ENCODE results near the gene AKAP13.
"Not testable (repeated sequence)": the region's sequence is repeated elsewhere in the genome, so short reads cannot be mapped to it uniquely, and the experiment has no call there.

Gene AKAP13

DNA sequence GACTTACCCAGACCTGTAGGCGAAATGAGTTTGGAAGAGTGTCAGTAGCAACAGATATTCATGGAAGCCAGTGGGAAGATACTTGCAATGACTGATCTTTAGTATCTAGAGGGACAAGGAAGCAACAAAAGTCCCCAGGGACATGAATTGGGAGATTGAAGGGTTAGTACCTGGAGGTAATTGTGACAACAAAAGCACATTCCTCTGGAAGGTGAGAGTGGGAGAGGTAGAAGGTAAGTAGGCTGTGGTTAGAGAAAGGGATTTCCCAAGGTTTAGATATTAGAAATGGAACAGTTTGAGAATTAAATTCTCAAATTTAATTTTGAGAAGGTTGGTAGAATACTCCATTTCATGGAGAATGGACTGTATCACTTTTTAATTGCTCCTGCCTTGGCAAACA lies 191.4 kb downstream of the AKAP13 start:
- no peak for DNase-seq (ENCODE audit: low spot score)

DNA sequence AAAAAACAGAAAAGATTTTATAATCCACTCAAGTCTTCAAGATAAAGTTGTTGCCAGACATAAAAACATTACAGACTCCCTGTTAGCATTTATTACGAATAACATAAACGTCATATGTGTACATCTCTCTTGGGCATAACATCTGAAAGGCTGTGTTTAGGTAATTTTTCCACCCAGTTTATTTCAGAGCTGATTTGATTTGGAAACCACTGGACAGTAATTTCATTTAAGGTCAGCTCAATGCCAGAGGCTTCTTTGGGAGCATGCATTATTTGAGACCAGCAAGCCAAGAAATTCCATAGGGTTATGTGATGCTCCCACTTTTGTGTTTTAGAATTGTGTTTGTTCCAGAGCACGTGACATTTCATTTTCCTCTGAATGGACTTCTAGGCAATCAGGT lies 196.0 kb downstream of the AKAP13 start:
- DNase-seq (ENCODE audit: low spot score) = no peak

DNA sequence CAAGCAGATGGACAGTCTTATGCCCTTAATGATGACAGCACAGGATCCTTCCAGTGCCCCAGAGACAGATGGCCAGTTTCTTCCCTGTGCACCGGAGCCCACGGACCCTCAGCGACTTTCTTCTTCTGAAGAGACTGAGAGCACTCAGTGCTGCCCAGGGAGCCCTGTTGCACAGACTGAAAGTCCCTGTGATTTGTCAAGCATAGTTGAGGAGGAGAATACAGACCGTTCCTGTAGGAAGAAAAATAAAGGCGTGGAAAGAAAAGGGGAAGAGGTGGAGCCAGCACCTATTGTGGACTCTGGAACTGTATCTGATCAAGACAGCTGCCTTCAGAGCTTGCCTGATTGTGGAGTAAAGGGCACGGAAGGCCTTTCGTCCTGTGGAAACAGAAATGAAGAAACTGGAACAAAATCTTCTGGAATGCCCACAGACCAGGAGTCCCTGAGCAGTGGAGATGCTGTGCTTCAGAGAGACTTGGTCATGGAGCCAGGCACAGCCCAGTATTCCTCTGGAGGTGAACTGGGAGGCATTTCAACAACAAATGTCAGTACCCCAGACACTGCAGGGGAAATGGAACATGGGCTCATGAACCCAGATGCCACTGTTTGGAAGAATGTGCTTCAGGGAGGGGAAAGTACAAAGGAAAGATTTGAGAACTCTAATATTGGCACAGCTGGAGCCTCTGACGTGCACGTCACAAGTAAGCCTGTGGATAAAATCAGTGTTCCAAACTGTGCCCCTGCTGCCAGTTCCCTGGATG lies 198.7 kb downstream of the AKAP13 start:
- no peak for DNase-seq (ENCODE audit: low spot score)

DNA sequence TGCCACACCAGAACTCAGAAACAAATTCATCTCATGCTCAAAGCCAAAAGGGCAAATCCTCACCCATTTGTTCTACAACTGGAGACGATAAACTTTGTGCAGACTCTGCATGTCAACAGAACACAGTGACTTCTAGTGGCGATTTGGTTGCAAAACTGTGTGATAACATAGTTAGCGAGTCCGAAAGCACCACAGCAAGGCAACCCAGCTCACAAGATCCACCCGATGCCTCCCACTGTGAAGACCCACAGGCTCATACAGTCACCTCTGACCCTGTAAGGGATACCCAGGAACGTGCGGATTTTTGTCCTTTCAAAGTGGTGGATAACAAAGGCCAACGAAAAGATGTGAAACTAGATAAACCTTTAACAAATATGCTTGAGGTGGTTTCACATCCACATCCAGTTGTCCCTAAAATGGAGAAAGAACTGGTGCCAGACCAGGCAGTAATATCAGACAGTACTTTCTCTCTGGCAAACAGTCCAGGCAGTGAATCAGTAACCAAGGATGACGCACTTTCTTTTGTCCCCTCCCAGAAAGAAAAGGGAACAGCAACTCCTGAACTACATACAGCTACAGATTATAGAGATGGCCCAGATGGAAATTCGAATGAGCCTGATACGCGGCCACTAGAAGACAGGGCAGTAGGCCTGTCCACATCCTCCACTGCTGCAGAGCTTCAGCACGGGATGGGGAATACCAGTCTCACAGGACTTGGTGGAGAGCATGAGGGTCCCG lies 199.7 kb downstream of the AKAP13 start:
- DNase-seq (ENCODE audit: low spot score) = no peak

DNA sequence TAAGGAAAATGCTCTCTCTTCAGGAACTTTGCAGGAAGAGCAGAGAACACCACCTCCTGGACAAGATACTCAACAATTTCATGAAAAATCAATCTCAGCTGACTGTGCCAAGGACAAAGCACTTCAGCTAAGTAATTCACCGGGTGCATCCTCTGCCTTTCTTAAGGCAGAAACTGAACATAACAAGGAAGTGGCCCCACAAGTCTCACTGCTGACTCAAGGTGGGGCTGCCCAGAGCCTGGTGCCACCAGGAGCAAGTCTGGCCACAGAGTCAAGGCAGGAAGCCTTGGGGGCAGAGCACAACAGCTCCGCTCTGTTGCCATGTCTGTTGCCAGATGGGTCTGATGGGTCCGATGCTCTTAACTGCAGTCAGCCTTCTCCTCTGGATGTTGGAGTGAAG lies 200.5 kb downstream of the AKAP13 start:
- no peak for DNase-seq (ENCODE audit: low spot score)

DNA sequence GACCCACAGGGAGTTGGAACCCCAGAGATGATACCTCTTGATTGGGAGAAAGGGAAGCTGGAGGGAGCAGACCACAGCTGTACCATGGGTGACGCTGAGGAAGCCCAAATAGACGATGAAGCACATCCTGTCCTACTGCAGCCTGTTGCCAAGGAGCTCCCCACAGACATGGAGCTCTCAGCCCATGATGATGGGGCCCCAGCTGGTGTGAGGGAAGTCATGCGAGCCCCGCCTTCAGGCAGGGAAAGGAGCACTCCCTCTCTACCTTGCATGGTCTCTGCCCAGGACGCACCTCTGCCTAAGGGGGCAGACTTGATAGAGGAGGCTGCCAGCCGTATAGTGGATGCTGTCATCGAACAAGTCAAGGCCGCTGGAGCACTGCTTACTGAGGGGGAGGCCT lies 201.1 kb downstream of the AKAP13 start:
- DNase-seq (ENCODE audit: low spot score) = no peak

DNA sequence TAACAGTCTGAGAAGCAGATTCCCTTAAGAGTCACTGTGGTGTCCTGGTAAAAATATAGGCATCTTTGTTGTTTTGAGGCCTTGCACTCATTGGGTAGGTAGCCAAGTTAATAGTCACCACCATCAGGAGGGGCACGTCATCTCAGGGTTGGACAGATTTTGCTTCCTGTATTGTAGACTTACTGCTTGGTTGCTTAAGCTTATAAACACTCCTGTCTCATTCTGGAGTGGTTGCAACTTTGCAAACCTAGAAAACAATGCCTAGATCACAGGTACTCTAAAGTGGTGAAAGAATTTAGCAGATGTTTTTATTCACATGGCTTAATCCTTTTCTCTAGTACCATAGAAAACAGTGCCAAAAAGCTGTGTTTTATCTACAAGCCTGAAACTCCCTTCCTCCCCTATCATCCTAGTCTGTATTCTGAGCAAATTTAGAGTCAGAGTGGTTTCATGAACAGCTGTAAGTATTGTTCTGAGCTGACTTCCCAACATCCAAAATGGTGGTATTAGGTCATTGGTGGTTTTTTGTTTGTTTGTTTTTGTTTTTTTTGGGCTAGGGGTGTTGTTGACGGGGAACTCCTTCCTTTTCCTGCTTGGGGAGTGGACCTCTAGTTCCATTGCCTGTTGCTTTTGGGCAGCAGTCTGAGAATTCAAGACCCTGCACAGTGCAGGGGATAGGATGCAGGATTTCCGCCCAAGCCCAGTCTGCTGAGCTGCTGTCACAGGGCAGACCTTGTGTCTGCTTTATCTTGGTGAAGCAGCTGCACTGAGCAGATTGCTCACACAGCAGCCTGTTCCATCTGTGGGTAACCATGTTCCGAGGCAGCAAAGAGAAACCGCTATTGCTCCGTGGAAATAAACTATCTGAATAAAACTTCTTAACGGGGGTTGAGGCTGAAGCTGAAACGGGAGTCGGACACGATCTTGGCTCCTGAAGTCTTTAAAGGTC lies 202.0 kb downstream of the AKAP13 start:
- no peak for DNase-seq (ENCODE audit: low spot score)

DNA sequence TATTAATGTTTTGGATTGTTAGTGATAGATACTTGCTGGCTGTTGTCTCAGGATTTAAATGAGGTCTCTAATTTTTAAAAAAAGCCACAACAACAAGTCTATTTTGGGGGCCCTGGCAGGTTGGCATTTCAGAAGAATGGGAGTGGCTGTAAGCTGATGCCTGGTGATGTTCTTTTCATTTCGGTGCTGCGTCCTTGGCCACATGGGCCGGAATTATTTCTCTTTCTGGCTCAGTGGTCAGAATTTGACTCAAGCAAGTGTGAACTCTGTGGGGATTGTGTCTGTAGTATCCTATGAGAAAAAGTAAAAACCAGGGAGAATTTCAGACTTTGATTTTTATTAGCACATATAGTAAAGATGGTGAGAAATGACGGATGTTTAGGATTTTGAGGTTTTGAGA lies 203.0 kb downstream of the AKAP13 start:
- no peak for DNase-seq (ENCODE audit: low spot score)

DNA sequence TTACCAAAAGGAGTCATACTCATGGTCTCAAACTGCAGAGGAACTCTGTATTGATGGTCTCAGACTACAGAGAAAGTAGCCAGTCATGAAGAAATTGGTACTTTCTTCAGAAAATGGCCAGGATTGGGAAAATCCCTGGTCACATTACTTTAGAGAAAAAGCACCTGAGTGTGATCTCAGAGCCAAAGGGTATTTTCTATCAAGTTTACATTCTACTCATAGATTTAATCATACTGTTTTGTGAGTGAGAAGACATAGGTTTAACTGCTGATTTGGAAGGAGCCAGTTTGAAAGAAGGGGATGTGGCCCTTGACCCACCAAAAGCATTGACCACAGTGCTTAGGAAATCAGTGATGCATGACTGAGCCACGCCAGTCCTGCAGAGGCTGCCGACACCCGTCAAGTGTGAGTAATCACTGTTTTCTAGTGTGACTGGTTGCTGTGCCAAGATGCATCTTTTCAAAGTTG lies 203.6 kb downstream of the AKAP13 start:
- no peak for DNase-seq (ENCODE audit: low spot score)

DNA sequence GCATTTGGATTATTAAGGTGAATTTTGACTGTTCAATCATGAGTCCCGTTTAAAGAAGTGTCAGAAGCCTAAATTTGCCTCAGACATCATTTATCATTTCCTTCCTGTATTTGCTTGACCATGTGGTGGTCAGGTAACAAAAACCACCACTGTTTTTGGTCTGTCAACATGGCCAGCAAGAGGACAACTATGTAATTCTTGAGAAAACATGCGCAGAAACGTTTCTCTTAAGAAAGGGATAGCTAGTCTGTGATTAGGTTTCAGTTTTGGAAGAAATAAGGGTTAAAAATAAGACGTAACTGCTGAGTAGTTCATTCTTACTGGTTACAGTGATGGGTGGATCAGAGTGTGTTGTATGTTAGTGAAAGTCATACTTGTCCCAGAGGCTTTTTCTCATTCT lies 204.5 kb downstream of the AKAP13 start:
- no peak for DNase-seq (ENCODE audit: low spot score)

DNA sequence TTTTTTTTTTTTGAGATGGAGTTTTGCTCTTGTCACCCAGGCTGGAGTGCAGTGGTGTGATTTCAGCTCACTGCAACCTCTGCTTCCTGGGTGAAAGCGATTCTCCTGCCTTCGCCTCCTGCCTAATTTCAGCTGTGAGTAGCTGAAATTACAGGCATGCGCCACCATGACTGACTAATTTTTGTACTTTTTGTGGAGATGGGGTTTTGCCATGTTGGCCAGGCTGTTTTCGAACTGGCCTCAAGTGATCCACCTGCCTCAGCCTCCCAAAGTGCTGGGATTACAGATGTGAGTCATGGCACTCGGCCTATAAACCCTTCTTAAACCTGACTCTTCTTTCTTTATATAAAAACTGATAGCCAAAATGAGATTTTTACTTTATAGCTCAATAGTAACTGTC lies 205.8 kb downstream of the AKAP13 start:
- not testable (repeated sequence) for DNase-seq (ENCODE audit: low spot score)

DNA sequence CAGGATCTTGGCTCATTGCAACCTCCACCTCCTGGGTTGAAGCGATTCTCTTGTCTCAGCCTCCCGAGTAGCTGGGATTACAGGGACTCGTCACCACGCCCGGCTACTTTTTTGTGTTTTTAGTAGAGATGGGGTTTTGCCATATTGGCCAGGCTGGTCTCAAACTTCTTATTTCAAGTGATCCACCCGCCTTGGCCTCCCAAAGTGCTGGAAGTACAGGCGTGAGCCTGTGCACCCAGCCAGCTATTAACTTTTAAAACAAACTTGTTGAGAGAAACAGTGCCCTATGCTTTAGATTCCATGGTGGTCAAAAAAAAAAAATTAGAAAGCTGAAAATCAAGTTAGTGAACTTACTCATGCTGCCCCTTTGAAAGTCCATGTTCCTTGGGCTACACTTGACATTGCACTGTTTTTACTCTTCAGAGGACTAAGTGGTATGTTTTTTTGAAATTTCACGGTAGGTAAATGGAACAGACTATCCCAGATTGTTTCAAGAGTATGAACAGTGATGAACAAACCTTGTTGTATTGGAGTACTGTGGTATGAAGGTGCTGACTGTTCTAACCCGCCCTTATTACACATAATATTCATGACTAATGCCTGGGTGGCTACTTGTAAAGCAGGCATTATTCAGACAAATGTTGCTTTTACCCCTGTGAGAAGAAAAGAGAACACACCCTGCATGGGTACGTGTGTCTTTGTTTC lies 207.5 kb downstream of the AKAP13 start:
- DNase-seq (ENCODE audit: low spot score) = no peak

DNA sequence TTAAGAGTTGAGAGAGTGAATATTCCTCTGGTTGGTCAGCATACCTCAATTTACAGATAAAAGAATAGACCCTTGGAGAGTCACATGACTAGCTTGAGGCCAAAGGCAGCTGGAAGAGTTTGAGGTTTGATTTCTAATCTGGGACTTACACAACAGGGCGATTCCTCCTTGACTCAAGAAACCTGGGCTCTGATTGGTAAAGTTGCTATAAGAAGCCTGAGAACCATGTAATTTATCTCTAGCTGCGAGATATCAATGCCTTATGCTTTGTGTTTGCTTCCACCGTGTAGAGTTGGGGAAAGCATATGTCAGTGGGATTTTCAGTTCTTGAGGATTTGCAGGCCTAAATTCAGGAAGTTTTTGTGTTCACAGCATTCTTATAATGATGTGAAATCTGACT lies 208.3 kb downstream of the AKAP13 start:
- no peak for DNase-seq (ENCODE audit: low spot score)

DNA sequence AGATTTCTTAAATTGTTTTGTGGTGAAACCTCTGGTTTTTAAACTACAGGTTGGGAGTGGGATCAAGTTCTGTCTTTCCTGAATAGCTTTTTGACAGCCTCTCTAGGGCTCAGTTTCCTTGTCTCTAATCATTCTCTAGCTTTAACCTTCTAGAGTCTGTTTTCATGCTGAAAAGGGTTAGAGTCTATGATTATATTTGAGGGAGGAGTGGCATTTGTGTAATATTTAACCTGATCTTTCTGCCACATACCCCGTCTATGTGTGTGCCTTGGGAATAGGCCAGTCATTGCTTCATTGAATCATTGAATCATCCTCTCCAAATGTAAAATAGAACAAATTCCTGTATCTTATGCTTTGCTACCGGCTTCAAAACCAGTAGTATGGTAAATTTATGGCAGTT lies 209.4 kb downstream of the AKAP13 start:
- no peak for DNase-seq (ENCODE audit: low spot score)

DNA sequence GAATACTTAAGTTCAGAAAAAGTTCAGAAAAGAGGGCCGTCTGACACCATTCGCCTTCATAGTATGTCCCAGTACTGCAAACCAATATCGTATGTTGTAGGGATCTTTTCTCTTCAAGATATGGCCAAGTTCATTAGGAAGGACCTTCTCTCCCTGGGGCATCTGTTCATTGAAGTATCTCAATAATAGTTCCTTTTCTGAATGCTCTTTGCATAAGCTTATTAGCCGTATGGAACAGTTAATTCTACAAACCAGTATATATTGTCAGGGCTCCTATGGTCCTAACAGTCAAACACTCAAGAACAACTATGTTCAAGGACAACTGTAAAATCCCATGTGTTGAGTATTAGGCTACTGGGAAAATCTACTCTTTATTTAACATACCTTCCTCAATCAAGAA lies 211.2 kb downstream of the AKAP13 start:
- DNase-seq (ENCODE audit: low spot score) = no peak

DNA sequence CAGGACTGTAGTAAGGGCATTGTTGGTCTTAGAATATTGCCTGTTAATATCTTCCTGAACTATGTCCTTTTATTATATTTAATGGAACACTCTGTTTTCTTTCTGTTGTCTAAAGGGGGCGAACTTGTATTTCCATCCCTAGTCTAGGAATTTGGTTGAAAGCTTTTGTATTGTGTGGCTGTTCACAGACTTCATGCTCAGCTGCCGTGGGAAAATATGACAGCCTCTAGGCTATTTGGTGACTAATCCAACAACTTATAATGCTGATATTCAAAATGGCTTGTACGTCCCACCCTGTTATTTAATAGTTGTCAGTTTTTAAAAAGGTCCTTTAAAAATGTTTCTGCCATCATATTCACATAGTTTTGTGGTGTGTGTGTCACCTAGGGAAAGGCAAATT lies 211.7 kb downstream of the AKAP13 start:
- DNase-seq (ENCODE audit: low spot score) = no peak

DNA sequence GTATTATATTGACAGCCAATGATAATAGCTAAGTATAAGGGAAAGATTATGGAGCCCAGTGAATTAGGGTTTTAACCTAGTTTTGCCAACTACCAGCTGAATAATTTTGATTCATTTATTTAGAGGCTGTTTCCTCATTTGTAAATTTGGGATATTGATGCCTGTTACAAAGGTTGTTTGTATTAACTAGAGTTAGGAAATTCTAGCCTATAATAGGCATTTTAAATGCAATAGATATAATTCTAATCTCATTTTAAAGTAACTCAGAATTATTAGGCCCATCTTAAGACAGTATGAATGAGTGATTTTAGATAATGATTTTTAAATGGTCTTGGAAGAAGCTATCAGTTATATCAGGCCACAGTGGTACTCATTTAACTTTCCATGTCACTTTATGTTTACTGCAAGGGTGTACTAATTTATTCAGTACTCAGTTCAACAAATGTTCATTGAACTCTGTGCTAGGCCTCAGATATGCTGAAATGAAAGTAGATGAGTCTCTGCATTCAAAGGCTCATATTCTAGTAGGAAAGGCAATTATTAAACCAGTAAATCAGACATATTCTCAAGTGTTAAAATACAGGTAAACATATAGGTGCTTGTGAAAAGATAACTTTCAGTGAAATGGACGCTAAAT lies 213.5 kb downstream of the AKAP13 start:
- no peak for DNase-seq (ENCODE audit: low spot score)

DNA sequence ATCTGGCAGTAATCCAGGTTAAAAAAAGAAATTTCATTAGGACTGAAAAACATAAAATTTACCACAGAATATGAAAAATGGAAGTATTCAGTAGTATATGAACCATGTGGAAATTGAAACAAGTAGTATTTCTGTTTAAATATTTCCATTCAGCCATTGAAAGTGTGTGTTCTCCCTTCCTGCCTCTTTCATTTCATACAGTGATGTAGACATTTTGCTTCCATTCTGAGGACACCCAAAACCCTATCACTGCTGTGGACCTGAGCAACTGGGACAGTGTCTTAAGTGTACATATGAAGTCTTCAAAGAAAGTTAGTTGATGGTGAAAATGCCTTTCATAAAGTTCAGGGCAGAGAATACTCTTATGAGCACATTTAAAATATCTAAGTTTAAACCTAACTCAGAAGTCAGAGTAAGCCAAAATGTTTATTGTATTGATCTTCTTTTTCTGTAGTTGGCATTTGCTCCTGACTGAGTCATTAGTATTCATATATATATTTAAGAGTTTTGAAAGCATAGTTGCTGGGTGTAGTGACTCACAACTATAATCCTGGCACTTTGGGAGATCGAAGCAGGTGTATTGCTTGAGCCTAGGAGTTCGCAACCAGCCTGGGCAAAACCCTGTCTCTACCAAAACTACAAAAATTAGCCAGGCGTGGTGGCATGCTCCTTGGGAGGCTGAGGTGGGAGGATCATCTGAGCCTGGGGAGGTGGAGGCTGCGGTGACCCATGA lies 215.6 kb downstream of the AKAP13 start:
- no peak for DNase-seq (ENCODE audit: low spot score)

DNA sequence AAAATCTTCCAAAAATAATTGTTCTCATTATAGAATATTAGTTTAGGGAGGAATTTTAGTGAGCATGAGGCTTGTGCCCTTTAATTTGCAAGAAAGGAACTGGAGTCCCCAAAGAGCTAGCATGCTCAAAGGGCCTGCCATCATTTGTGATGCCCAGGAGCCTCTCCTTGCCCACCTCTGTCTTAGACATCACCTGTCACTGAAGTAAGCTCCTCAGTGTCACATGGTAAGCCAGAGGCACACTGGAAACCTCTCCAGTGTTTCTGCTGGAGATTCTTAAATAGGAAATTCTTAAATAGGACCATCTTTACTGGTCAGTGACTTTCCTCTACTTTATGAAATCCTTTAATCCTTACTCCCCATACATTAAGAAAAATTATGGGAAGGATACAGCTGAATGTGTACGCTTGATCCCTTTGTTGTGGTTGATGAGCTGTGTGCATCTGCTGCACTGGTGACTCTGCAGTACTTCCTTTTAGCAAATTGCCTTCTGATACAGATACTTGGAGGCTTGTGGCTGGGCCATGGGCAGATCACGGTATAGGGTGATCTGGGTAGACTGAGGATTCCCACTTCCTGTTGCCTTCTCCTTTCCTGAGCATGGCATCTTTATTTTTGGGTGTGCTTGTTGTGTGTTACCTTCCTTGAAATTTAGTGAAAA lies 216.9 kb downstream of the AKAP13 start:
- DNase-seq (ENCODE audit: low spot score) = no peak

DNA sequence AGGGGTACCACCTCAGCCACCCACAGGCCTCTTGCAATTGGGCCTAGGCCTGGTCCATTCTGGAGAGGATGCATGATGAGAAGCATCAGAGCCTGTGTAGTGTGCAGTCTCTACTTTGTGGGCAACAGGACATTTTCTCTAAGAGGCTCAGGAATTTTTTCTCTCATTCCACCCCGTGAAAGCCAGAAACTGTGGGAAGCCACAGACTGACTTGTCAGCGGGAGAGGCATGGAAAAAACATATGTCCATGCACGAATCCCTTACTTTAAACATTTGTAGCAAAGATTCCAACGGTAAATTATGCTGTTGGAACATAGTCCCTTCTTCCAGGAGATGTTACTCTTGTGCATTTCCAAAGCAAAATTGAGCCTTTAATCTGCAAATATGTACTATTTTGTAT lies 217.8 kb downstream of the AKAP13 start:
- no peak for DNase-seq (ENCODE audit: low spot score)
